Left cardiac atrium (tissue), 4 donors: ENCODE results near the gene CCDC40. TPM values are rescaled to one million over a fixed set of nuclear protein-coding genes. Genes with fewer than 3 reads are reported as not detected.

Source experiments
- ATAC-seq, 2 donors: fragments of 200-7000 bp; cut with Tn5 transposase; one replicate each; pipeline ENCODE4 v1.9.1; 2020; ENCODE audit warnings: mild to moderate bottlenecking in 2 of 2, moderate library complexity in 2 of 2
- DNase-seq: peaks from one replicate; pipeline ENCODE4 v3.0.0-alpha.2; 2020
- intact Hi-C, 2 donors: fragments of 100-400 bp; cut with DNase I; formaldehyde crosslinking; loops; one replicate each; pipeline versions ENCODE4 v1.14.1 to v1.15.1; 2022 to 2023
- total RNA-seq, 2 donors: library from RNA; stranded (reverse); fragmentation: NEBNext Ultra II Directional; extraction: Animal tissue kit (Norgen Biotek cat#: 25700); gene quantifications; one replicate each; pipeline ENCODE4 v1.2.1, GENCODE V29; 2021
- donor health status: DM: no; HTN: yes; CAD: no.
- donor health status: DM: no; HTN: yes; CAD: no; lungs with severe emphysema.
- donor health status: DM: yes; HTN: yes; CAD: no.
- donor health status: Dilated cardiomyopathy.

The CCDC40 gene
- total RNA-seq, 2 donors from 2014 or later: 5.9 to 9.8 TPM

DNA sequence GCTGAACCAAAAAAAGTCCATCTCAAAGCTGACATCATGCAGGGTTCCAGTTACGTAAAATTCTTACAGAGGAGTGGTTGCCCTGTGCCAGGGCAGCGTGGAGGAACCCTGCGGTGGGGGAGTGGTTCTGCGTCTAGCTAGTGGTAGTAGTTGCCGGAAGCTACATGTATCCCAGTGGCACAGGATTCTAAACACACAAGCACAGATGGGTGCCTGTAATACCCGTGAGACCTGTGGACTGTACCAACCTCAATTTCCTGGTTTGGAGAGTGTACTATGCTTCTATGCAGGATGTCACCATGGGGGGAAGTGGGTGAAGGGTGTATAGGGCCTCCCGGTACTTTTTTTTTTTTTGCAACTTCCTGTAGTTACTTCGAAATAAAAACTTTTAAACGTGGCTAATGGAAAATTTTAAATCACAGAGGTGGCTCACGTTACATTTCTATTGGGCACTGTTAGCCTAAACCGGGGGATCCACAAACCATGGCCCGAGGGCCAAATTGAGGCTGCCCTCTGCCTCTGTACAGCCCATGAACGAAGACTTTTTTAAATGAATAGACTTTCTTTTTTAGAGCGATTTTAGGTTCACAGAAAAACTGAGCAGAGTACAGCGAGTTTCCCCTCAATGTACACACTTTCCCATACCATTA, 39.3 kb upstream of the CCDC40 start:
- peak; percentile 7 to 45 for ATAC-seq
- DNase-seq: no peak
- intact Hi-C loops: no loop called here

DNA sequence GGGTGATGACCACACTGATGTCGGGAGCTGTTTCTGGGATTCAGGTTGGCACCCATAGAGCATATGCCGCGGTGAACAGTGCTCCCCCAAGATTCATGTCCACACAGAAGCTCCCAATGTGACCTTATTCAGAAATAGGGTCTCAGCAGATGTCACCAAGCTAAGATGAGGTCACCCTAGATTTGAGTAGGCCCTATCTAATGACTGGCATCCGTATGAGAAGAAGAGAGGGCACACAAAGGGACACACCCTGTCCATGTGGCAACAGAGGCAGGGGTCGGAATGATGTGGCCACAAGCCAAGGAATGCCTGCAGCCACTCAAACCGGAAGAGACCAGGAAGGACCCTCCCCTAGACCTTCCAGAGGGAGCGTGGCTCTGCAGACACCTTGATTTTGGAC, 36.3 kb upstream of the CCDC40 start:
- intact Hi-C loops: loop anchor here in 1 of 2 donors (10.0 kb wide), 1 partner anchor 85 kb away; no protein-coding TSS in a partner anchor
- no peak for DNase-seq
- ATAC-seq: no peak

GRCh38 chr17:80000981-80001775, 35.3 kb upstream of the CCDC40 start:
- intact Hi-C loops: loop anchor here in 1 of 2 donors (10.0 kb wide), 1 partner anchor 84 kb away; no protein-coding TSS in a partner anchor
- ATAC-seq (peak; percentile 39 to 46), DNase-seq (no peak)

DNA sequence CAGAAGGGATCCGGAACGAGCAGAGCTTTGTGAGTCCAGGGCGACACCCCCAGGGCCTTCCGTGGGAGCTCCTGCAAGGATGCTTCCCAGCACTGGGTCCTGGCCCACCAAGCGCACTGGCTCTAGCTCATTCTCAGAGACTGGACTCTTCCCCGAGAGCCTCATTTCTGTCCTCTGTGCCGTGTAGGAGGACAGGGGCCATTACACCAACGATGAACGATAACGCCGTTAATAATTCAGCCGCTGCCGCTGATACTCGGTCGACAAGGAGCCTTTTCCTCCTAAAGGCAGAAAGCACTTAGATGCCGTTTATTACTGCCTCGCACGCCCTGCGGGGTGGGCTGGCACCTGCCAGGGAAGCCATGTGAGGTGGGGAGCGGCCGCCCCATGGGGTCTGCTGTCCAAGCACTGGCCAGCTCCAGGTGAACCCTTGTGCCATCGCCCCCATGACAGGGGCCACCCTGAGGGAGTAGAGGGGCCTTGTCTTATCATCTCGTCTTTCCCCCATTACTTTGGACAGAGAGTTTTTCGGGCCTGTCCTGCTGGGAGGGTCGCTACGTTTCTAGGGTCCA, 34.3 kb upstream of the CCDC40 start:
- DNase-seq (no peak), ATAC-seq (no peak)
- intact Hi-C loops: loop anchor here in 1 of 2 donors (10.0 kb wide), 1 partner anchor 83 kb away; no protein-coding TSS in a partner anchor

DNA sequence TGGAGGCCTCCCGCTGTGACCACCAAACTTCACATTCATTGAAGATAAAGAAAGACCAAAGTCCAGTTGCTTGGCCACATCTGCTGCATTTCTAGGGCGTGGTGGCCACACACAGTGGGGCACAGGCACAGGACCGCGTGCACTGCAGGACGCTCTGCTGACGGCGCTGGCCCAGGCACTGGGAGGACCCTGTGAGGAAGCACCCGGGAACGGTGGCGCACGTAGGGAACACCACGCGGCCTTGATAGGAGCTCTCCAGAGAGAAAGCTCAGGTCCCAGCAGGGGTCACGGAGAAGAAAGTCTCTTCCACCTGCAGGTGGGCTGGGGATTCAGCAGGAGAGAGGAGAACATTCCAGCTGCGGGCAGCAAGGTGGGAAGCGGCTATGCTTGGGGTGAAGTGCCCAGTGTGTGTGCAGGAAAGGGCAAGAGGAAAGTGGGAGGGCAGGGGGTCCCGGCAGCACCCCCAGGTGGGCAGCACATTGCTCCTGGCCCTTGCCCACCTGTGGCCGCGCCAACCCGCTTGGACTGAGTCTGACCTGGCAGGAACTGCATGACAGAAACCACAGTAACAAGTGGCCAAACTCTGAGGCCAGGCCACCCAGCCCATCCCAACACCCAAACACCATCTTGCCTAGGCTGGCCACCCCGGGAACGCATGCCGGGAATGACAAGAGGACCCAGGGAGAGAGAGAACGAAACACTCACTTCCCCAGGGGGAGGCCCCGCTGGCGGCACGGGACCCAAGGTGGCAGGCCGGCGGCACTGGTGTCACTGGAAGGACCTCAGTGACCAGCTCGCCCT, 33.6 kb upstream of the CCDC40 start:
- intact Hi-C loops: loop anchor here in 1 of 2 donors (10.0 kb wide), 1 partner anchor 82 kb away; no protein-coding TSS in a partner anchor
- ATAC-seq (no peak), DNase-seq (no peak)

DNA sequence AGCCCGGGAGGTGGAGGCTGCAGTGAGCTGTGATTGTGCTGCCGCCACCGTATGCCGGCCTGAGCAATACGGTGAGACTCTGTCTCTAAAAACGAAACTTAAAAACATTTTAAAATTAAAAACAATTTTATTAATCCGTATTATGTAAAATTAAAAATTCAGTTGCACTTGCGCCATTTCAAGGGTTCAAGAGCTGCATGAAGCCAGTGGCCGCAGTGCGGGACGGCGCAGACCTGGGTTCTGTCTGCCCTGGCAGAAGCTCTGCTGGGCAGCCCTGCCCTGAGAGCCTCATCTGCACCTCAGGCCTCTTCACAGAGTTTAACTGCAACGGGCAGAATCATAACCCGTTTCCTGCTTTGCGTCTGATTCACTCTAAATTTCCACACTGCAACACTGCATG, 32.5 kb upstream of the CCDC40 start:
- intact Hi-C loops: loop anchor here in 1 of 2 donors (10.0 kb wide), 1 partner anchor 81 kb away; no protein-coding TSS in a partner anchor
- DNase-seq: no peak

DNA sequence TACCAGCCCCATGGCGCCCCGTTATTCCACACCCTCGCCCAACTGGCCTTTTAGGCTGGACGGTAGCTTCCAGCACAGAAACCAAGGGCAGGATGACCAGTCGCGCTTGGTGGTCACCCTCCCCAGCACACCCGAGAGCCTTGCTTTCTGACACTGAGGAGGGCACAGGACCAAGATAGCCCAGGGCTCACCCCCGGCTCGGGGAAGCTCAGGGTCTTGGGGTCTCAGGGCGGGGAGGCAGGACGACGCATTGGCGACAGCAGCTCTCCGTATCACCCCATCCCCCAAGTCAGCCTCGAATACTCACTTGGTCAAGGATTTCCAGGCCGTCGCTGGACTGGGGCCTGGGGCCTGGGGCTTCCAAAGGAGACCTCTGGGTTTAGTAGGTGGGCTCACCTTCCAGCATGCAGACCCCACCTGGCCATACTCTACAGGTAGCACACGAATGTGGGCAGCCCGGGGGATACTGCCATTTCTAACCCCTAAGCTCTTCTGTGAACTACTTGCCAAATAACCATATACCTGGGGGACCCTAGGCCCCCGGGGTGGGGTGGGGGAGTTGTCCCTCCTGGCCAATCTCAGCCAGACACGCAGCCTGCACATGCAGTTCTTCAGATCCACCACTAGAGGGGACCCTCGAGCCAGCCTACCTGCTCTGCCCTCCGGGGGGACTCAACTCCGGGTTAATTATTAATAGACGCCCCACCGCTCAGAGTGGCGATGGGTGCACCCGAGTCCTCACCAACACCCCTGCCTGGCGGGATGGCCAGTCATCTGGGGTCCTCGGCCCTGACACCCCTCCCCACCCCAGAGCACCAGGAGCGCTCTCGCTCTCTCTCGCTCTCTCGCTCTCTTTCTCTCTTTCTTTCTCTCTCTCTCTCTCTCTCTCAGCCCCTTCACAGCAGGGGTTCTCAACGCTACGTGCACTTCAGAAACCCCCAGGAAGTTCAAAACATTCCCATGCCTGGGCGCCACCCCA, 30.8 kb upstream of the CCDC40 start:
- ATAC-seq (peak; percentile 22 to 40), DNase-seq (no peak)
- intact Hi-C loops: loop anchor here in 1 of 2 donors (10.0 kb wide), 1 partner anchor 79 kb away; no protein-coding TSS in a partner anchor

More for the DNA sequence above, 32.5 kb upstream of the CCDC40 start:
- no peak for ATAC-seq

GRCh38 chr17:80006339-80006720, 30.1 kb upstream of the CCDC40 start:
- no peak for ATAC-seq
- DNase-seq: no peak
- intact Hi-C loops: loop anchor here in 1 of 2 donors (10.0 kb wide), 1 partner anchor 78 kb away; no protein-coding TSS in a partner anchor

DNA sequence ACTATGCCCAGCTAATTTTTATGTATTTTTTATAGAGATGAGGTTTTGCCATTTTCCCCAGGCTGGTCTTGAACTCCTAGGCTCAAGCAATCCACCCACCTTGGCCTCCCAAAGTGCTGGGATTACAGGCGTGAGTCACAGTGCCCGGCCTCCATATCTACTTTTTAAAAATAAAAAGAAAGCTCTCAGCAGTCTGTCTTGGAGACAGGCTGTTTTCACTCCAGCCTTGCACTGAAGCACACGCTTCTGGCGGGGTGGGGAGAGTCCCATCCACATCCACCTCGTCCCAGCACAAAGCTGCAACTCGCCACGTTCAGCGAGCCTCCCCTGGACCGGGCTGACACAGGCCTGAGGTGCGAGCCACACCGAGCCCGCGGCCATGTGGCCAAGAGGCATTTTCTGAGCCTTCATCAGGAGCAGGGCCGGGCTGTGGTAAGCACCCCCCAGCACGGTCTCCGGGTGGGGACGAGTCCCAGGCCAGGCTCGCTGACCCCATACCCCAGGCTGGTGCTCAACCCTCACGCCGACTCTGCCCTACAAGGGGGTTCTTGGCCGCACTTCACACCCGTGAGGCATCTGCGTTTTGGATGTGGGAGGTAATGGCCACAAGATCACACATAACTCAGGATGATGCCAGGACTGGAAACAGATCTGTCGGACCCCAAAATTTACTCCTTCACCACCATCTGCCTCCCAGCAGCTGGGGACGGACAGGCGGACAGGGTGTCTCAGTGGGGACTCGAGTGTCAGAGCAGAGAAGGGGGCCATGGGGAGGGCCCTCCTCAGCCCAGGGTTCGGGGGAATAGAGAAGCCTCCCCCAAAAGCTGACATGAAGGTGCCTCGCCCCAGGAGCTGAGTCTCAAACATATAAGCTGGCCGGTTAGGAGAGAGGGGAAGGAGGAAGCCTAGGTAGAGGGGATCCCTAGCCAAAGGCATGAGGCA, 29.4 kb upstream of the CCDC40 start:
- intact Hi-C loops: loop anchor here in 1 of 2 donors (10.0 kb wide), 1 partner anchor 78 kb away; no protein-coding TSS in a partner anchor
- ATAC-seq: no peak
- peak; percentile 18 for DNase-seq

- intact Hi-C loops: loop anchor here in 1 of 2 donors (10.0 kb wide), 1 partner anchor 77 kb away; no protein-coding TSS in a partner anchor
- DNase-seq (peak; percentile 18), ATAC-seq (no peak)
These were observed 28.5 kb upstream of the CCDC40 start for GRCh38 chr17:80007939-80008338.

GRCh38 chr17:80008383-80008840, 28.0 kb upstream of the CCDC40 start:
- peak; percentile 81 to 83 for ATAC-seq
- peak; percentile 83 for DNase-seq
- intact Hi-C loops: loop anchor here in 1 of 2 donors (10.0 kb wide), 1 partner anchor 76 kb away; no protein-coding TSS in a partner anchor

GRCh38 chr17:80008848-80009247, 27.6 kb upstream of the CCDC40 start:
- ATAC-seq (peak in 1 of 2 donors; percentile 29), DNase-seq (peak; percentile 24)
- intact Hi-C loops: loop anchor here in 1 of 2 donors (10.0 kb wide), 1 partner anchor 76 kb away; no protein-coding TSS in a partner anchor

GRCh38 chr17:80009391-80010282, 26.8 kb upstream of the CCDC40 start:
- ATAC-seq (peak in 1 of 2 donors; percentile 36), DNase-seq (peak; percentile 23)
- intact Hi-C loops: loop anchor here in 1 of 2 donors (10.0 kb wide), 1 partner anchor 75 kb away; no protein-coding TSS in a partner anchor

DNA sequence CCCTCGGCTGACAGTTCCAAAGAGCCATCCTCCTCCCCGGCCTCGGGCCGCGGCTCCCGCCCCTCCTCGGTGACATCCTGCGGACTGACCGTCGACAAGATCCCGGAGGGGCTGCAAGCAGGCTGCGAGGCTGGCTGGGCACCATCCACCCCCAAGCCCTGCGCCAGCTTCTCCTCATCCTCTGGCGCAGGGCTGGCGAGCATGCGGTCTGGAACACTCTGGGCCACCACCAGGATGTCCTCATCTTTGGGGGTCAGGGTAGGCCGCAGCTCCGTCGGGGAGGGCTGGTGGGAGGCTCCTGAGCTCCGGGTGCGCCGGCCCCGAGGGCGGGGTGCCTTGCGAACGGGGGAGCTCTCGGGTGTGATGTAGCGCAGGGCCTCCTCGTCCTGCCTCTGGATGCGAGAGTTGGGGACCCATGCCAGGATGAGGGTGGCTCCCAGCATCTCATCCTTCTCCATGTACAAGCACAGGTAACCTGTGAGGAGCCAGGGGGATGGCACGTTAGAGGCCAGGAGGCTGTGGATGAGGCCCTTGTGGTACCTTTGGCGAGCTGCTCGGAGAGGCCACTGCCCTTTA, 26.1 kb upstream of the CCDC40 start:
- ATAC-seq (no peak), DNase-seq (peak; percentile 17)
- intact Hi-C loops: no loop called here
